ENCODE measurements around the gene TEX26.
A peak's percentile ranks its signal among the peaks of the same experiment; 100 is the strongest.

The TEX26 gene

GRCh38 chr13:30932481-30933353, at the start of gene TEX26:
TSS of gene TEX26 (plus strand) at chr13:30932656. CDS start at chr13:30932716, 60 bp downstream.
- TF ChIP-seq, protein P1, sequence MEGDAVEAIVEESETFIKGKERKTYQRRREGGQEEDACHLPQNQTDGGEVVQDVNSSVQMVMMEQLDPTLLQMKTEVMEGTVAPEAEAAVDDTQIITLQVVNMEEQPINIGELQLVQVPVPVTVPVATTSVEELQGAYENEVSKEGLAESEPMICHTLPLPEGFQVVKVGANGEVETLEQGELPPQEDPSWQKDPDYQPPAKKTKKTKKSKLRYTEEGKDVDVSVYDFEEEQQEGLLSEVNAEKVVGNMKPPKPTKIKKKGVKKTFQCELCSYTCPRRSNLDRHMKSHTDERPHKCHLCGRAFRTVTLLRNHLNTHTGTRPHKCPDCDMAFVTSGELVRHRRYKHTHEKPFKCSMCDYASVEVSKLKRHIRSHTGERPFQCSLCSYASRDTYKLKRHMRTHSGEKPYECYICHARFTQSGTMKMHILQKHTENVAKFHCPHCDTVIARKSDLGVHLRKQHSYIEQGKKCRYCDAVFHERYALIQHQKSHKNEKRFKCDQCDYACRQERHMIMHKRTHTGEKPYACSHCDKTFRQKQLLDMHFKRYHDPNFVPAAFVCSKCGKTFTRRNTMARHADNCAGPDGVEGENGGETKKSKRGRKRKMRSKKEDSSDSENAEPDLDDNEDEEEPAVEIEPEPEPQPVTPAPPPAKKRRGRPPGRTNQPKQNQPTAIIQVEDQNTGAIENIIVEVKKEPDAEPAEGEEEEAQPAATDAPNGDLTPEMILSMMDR (IDR thresholded peaks at IDR 0.05; ENCODE audit: control insufficient read depth, extremely low read depth, insufficient read depth): no peak
- DNase-seq (ENCODE audit: low read depth): no peak
- no peak within 1 kb of the TSS for H3K4me3 ChIP-seq (ENCODE audit: low read depth, low read length)

GRCh38 chr13:30882996-30883766, 49.3 kb upstream of the TEX26 start:
- TF ChIP-seq, protein P1 (IDR thresholded peaks at IDR 0.05; ENCODE audit: control insufficient read depth, extremely low read depth, insufficient read depth): no peak
- DNase-seq (ENCODE audit: low read depth): no peak
- H3K4me3 ChIP-seq (ENCODE audit: low read depth, low read length): no peak overlapping the region

DNA sequence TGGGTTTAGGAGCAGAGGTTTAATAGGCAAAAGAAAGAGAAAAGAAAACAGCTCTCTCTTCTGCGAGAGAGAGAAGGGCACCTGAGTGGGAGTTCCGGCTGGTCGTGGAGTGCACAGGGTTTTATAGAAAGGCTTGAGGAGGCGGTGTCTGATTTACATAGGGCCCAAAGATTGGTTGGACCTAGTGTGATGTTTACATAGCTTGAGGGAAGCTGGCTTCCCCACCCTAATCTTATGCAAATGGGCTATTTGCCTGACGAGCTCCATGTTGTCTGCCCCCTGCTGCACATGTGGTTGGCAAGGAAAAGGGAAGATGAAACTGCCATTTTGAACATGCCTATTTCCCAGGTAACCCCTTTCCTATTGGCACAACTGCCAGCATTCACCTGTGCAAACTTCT, 47.9 kb upstream of the TEX26 start:
- TF ChIP-seq, protein P1 (IDR thresholded peaks at IDR 0.05; ENCODE audit: control insufficient read depth, extremely low read depth, insufficient read depth): no peak
- peak; percentile 17 for DNase-seq (ENCODE audit: low read depth)
- H3K4me3 ChIP-seq (ENCODE audit: low read depth, low read length): no peak overlapping the region

DNA sequence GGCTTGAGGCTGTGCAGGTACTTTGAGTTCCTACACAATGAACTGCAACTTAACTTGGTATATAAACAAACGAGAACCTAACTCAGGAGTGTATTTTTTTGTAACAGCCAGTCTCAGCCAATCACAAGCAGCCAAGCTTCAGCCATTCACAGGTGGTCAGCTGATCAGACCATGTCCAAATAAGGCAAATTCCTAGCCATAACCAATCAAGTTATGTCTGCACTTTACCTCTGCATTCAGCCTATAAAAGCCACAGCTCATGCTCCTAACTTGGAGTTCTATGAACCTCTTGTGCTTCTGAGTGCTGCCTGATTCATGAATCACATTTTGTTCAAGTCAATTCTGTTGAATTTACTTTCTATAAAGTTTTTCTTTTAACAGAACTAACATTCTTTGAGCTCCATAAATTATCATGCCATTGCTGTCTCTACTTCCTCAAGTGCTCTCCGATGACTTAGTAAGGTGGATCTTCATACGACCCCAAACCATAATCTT, 43.2 kb upstream of the TEX26 start:
- TF ChIP-seq, protein P1 (IDR thresholded peaks at IDR 0.05; ENCODE audit: control insufficient read depth, extremely low read depth, insufficient read depth): no peak
- H3K4me3 ChIP-seq (ENCODE audit: low read depth, low read length): no peak overlapping the region
- no peak for DNase-seq (ENCODE audit: low read depth)

DNA sequence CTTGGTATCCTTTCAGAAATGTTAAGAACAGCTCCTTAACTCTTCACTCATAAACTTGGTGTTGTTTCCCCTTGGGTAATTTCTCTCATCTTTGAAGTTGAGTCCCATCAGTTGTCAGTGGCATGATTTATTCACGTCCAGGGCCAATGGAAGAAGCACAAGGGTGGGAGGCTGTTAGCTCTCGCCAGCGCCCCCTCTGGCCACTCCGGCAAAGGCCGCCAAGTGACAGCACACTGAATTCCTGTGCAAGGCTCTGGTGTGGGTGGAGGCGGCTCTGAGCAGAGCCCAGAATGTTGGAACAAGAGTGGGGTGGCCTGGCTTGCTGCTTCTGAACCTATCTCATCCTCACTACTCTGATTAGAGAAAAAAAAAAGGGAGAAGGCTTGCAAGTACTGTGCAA, 39.5 kb upstream of the TEX26 start:
- TF ChIP-seq, protein P1 (IDR thresholded peaks at IDR 0.05; ENCODE audit: control insufficient read depth, extremely low read depth, insufficient read depth): no peak
- DNase-seq (ENCODE audit: low read depth): no peak
- no peak overlapping the region for H3K4me3 ChIP-seq (ENCODE audit: low read depth, low read length)

DNA sequence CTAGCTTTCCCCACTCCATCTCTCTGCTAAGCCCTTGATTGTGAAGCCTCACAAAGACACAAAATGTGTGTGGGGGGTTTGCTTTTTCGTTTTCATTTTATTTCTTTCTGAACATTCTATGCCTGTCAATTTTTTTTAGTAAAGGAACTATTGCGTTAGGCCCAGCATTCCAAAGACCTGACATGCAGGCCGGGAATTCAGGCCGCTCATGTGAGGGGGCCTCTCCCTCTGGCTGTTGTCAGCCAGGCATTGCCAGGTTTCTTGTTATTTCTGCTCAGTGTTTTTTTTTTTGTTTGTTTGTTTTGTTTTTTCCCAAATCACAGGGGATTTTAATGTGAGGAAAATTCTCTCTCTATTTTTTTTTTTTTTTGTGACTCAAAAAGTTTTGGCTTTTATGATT, 36.7 kb upstream of the TEX26 start:
- no peak for DNase-seq (ENCODE audit: low read depth)
- no peak overlapping the region for H3K4me3 ChIP-seq (ENCODE audit: low read depth, low read length)
- TF ChIP-seq, protein P1 (IDR thresholded peaks at IDR 0.05; ENCODE audit: control insufficient read depth, extremely low read depth, insufficient read depth): no peak

All from LNCaP clone FGC (cell line).